K562 (cell line): ENCODE measurements around the gene AMMECR1L. TPM values are rescaled to one million over a fixed set of nuclear protein-coding genes. Genes with fewer than 3 reads are reported as not detected.

Source experiments
- BMI1 ChIP-seq: fragments of 150-350 bp; IDR thresholded peaks from 2 replicates; pipeline ENCODE4 v1.6.1; 2014; ENCODE audit warnings: low read length
- BRD9 ChIP-seq: fragments of 450-650 bp; IDR thresholded peaks from 2 replicates; pipeline ENCODE4 v1.6.1; 2018; ENCODE audit warnings: low read depth; ENCODE audit not compliant: partially characterized antibody
- ELF4 ChIP-seq: fragments of 450-650 bp; formaldehyde crosslinking; IDR thresholded peaks from 2 replicates; pipeline ENCODE4 v1.4.0; 2022; ENCODE audit warnings: missing genetic modification characterization
- EP300 ChIP-seq: IDR thresholded peaks from 2 replicates; pipeline ENCODE4 v1.6.1; 2012; ENCODE audit warnings: low read length, improper control_type of control experiment
- FOSL1 ChIP-seq: fragments of 200-800 bp; sonication (Bioruptor generic); conservative IDR thresholded peaks from 2 replicates; pipeline ENCODE4 v1.6.1; 2016; ENCODE audit warnings: missing genetic modification characterization, missing compliant biosample characterization
- GATA2 ChIP-seq: sonication (generic); formaldehyde crosslinking; IDR thresholded peaks from 2 replicates; pipeline ENCODE4 v1.4.0; 2020; ENCODE audit warnings: mild to moderate bottlenecking, missing genetic modification reagents
- GATAD2B ChIP-seq: fragments of 450-650 bp; IDR thresholded peaks from 2 replicates; pipeline ENCODE4 v1.6.1; 2017; ENCODE audit warnings: mild to moderate bottlenecking, borderline replicate concordance
- HSF4 ChIP-seq: fragments of 250-450 bp; sonication (Bioruptor Pico); IDR thresholded peaks from 2 replicates; pipeline ENCODE4 v2.1.2; 2022; ENCODE audit warnings: mild to moderate bottlenecking, moderate library complexity, borderline replicate concordance
- JUN ChIP-seq, 2 experiments: sonication (generic) in 1 of 2; formaldehyde crosslinking in 1 of 2; IDR thresholded peaks; 2 replicates each; pipeline versions ENCODE4 v1.6.1 to v1.8.0; 2012 to 2022; ENCODE audit warnings: borderline replicate concordance in 2 of 2, mild to moderate bottlenecking in 2 of 2, improper control_type of control experiment in 1 of 2, low read depth in 1 of 2, low read length in 1 of 2, missing genetic modification reagents in 1 of 2
- JUND ChIP-seq, 2 experiments: IDR thresholded peaks; 2 replicates in 1 of 2; 3 replicates in 1 of 2; pipeline ENCODE4 v1.6.1; 2011; ENCODE audit warnings: borderline replicate concordance in 2 of 2, low read depth in 2 of 2, low read length in 2 of 2, improper control_type of control experiment in 1 of 2, missing biosample characterization in 1 of 2, missing genetic modification characterization in 1 of 2, missing genetic modification reagents in 1 of 2
- KLF1 ChIP-seq: fragments of 450-650 bp; IDR thresholded peaks from 2 replicates; pipeline ENCODE4 v1.6.1; 2016; ENCODE audit warnings: missing genetic modification characterization, missing compliant biosample characterization
- NR3C1 ChIP-seq: sonication (generic); formaldehyde crosslinking; IDR thresholded peaks from 2 replicates; pipeline ENCODE4 v1.8.1; 2022; ENCODE audit warnings: missing genetic modification reagents
- SAFB ChIP-seq: fragments of 200-400 bp; formaldehyde crosslinking; IDR thresholded peaks from 2 replicates; pipeline ENCODE4 v1.6.1; 2017; ENCODE audit warnings: low read depth, low read length, borderline replicate concordance
- SMARCA5 ChIP-seq: fragments of 450-650 bp; IDR thresholded peaks from 2 replicates; pipeline ENCODE4 v1.6.1; 2016
- SOX6 ChIP-seq: fragments of 450-650 bp; IDR thresholded peaks from 2 replicates; pipeline ENCODE4 v1.6.1; 2014; ENCODE audit warnings: mild to moderate bottlenecking
- ZNF589 ChIP-seq: fragments of 200-800 bp; sonication (Bioruptor generic); IDR thresholded peaks from 2 replicates; pipeline ENCODE4 v1.6.1; 2016; ENCODE audit warnings: low read depth, missing genetic modification characterization, missing compliant biosample characterization
- ZNF740 ChIP-seq, 3 experiments: fragments of 200-800 bp in 1 of 3; sonication (Bioruptor generic) in 1 of 3; sonication (generic) in 1 of 3; formaldehyde crosslinking in 1 of 3; IDR thresholded peaks; 2 replicates each; pipeline versions ENCODE4 v1.6.1 to v1.8.0; 2016 to 2022; ENCODE audit warnings: mild to moderate bottlenecking in 2 of 3, missing compliant biosample characterization in 2 of 3, missing genetic modification characterization in 2 of 3, missing genetic modification reagents in 1 of 3
- polyA plus RNA-seq, 8 experiments: library from polyadenylated mRNA; depleted of rRNA in 4 of 8; stranded (reverse) in 5 of 8; unstranded in 3 of 8; fragments of >200 nt; fragmentation: Nextera tagmentation in 2 of 8; fragmentation: Illumina TruSeq in 1 of 8; extraction: Ambion mirVana in 2 of 8; extraction: Trizol in 1 of 8; gene quantifications; 2 replicates each; pipeline versions ENCODE4 v1.2.1 to v1.2.3, GENCODE V29; 2011 to 2014; ENCODE audit warnings: inconsistent platforms in 1 of 8, missing spikeins in 1 of 8
- total RNA-seq, 7 experiments: library from RNA; depleted of rRNA in 6 of 7; stranded (reverse); fragments of >200 nt in 6 of 7; fragmentation: Illumina TruSeq in 2 of 7; extraction: Trizol in 2 of 7; gene quantifications; 2 replicates each; pipeline versions ENCODE4 v1.2.1 to v1.2.3, GENCODE V29; 2011 to 2021; ENCODE audit warnings: low replicate concordance in 1 of 7
- TF ChIP-seq, protein P1 (sequence below), 2 experiments: fragments of 150-350 bp in 1 of 2; IDR thresholded peaks; 2 replicates each; pipeline ENCODE4 v1.6.1; 2012 to 2016; ENCODE audit warnings: low read depth in 2 of 2, low read length in 2 of 2, mild to moderate bottlenecking in 1 of 2, moderate library complexity in 1 of 2
- TF ChIP-seq, protein P2 (sequence below): sonication (generic); formaldehyde crosslinking; IDR thresholded peaks from 2 replicates; pipeline ENCODE4 v1.8.1; 2023; ENCODE audit warnings: mild to moderate bottlenecking, missing genetic modification reagents
- TF ChIP-seq, protein P3 (sequence below): fragments of 450-650 bp; IDR thresholded peaks from 2 replicates; pipeline ENCODE4 v1.6.1; 2016; ENCODE audit warnings: antibody characterized with exemption

AMMECR1L gene
- total and polyA plus RNA-seq, 9 of the 15 experiments (the other 6 are each of a cell fraction or from before 2014, with no cell fraction given) = 3.7 to 15.3 (median 9.1) TPM

DNA sequence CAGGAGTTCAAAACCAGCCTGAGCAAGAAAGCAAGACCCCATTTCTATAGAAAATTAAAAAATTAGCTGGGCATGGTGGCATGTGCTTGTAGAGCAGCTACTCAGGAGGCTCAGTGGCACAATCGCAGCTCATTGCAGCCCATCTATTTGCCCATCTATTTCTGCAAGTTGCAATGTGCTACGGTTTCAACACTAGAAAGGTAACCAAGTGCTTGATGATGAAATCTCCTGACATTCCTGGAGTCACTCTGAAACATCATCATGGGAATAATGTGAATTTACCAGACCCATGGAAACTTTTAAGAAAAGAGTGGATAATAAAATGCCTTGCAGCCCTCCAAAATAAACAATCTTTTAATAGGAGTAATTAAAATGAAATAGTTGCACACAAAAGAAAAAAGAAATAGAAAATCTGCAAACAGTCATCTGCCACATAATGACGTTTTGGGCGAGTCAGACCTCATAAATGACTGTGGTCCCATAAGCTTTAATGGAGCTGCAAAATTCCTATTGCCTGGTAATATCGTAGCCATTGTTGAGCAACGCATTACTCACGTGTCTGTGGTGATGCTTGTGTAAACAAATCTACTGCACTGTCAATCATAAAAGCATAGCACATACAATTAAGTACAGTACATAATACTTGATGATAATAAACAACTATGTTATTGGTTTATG is 46.6 kb upstream of the AMMECR1L start (continued):
- TF ChIP-seq, protein P1, sequence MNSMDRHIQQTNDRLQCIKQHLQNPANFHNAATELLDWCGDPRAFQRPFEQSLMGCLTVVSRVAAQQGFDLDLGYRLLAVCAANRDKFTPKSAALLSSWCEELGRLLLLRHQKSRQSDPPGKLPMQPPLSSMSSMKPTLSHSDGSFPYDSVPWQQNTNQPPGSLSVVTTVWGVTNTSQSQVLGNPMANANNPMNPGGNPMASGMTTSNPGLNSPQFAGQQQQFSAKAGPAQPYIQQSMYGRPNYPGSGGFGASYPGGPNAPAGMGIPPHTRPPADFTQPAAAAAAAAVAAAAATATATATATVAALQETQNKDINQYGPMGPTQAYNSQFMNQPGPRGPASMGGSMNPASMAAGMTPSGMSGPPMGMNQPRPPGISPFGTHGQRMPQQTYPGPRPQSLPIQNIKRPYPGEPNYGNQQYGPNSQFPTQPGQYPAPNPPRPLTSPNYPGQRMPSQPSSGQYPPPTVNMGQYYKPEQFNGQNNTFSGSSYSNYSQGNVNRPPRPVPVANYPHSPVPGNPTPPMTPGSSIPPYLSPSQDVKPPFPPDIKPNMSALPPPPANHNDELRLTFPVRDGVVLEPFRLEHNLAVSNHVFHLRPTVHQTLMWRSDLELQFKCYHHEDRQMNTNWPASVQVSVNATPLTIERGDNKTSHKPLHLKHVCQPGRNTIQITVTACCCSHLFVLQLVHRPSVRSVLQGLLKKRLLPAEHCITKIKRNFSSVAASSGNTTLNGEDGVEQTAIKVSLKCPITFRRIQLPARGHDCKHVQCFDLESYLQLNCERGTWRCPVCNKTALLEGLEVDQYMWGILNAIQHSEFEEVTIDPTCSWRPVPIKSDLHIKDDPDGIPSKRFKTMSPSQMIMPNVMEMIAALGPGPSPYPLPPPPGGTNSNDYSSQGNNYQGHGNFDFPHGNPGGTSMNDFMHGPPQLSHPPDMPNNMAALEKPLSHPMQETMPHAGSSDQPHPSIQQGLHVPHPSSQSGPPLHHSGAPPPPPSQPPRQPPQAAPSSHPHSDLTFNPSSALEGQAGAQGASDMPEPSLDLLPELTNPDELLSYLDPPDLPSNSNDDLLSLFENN (IDR thresholded peaks at IDR 0.05; ENCODE audit: low read depth in 2 of 2, low read length in 2 of 2) = no peak
- TF ChIP-seq BRD9 (no peak), SAFB (no peak), EP300 (peak; percentile 46; the same call in 1 of the 2 replicates), BMI1 (no peak), FOSL1 (tag) (peak; percentile 38; the same call in 1 of the 2 replicates), NR3C1 (CRISPR knock-in tag) (no peak), SMARCA5 (no peak), GATAD2B (no peak), SOX6 (peak; percentile 44; the same call in 1 of the 2 replicates), JUND (IDR thresholded peaks at IDR 0.05; ENCODE audit: borderline replicate concordance, low read depth, low read length) (0 out of 2 replicates have a peak, but pooled peaks have one; percentile 21), JUND (tag; IDR thresholded peaks at IDR 0.05; ENCODE audit: borderline replicate concordance, low read depth, low read length) (no peak), HSF4 (no peak), JUN (IDR thresholded peaks at IDR 0.05; ENCODE audit: borderline replicate concordance, low read depth, low read length) (no peak), JUN (CRISPR knock-in tag; IDR thresholded peaks at IDR 0.05; ENCODE audit: borderline replicate concordance) (no peak), ZNF740 (CRISPR knock-in tag; IDR thresholded peaks at IDR 0.05) (no peak), ZNF740 (tag; IDR thresholded peaks at IDR 0.05) (no peak), ZNF589 (no peak), KLF1 (tag) (no peak), ELF4 (no peak), GATA2 (CRISPR knock-in tag) (no peak)
- TF ChIP-seq, protein P2, sequence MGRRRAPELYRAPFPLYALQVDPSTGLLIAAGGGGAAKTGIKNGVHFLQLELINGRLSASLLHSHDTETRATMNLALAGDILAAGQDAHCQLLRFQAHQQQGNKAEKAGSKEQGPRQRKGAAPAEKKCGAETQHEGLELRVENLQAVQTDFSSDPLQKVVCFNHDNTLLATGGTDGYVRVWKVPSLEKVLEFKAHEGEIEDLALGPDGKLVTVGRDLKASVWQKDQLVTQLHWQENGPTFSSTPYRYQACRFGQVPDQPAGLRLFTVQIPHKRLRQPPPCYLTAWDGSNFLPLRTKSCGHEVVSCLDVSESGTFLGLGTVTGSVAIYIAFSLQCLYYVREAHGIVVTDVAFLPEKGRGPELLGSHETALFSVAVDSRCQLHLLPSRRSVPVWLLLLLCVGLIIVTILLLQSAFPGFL (CRISPR knock-in tag) = no peak
- TF ChIP-seq, protein P3, sequence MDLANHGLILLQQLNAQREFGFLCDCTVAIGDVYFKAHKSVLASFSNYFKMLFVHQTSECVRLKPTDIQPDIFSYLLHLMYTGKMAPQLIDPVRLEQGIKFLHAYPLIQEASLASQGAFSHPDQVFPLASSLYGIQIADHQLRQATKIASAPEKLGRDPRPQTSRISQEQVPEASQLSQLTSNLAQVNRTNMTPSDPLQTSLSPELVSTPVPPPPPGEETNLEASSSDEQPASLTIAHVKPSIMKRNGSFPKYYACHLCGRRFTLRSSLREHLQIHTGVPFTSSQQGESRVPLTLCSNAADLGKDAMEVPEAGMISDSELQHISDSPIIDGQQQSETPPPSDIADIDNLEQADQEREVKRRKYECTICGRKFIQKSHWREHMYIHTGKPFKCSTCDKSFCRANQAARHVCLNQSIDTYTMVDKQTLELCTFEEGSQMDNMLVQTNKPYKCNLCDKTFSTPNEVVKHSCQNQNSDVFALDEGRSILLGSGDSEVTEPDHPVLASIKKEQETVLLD = no peak
